Measurements from ENCODE around the gene HINFP.

- no peak for TF ChIP-seq ZFX (IDR thresholded peaks at IDR 0.05)
- TF ChIP-seq CTCF (conservative IDR thresholded peaks at IDR 0.05): no peak
Observed at GRCh38 chr11:119160151-119160550, 38.8 kb downstream of the HINFP start.

Measured in C4-2B (cell line).